HCT116 (cell line): ENCODE data around the gene SLC25A21. TPM values are rescaled to one million over a fixed set of nuclear protein-coding genes. Genes with fewer than 3 reads are reported as not detected.

Source experiments
- ATAC-seq: fragments of 200-7000 bp; cut with Tn5 transposase; 2 replicates; pipeline ENCODE4 v1.9.1; 2020; ENCODE audit warnings: mild to moderate bottlenecking, moderate library complexity
- BruUV-seq: library from RNA; stranded (reverse); fragments of 400-500 nt; replicated peaks from 2 replicates; lab custom pipeline; 2021; lab: Mats Ljungman, UMichigan
- CTCF ChIA-PET: fragments of 300-600 bp; sonication (Branson Sonifier 250); formaldehyde crosslinking; loops from one replicate; lab custom pipeline; 2021; ENCODE audit warnings: antibody characterized with exemption; lab: Charles Lee
- POLR2A ChIA-PET: fragments of 300-600, 350-600 bp; sonication (Branson Sonifier 250); formaldehyde crosslinking; loops from one replicate; lab custom pipeline; 2021; ENCODE audit warnings: antibody characterized with exemption; lab: Charles Lee
- RAD21 ChIA-PET, 2 experiments: fragments of 300-600 bp; sonication (Branson Sonifier 250); formaldehyde crosslinking; loops; one replicate each; lab custom pipeline; 2023; ENCODE audit warnings: low total read pairs in 2 of 2; ENCODE audit not compliant: uncharacterized antibody in 2 of 2, unreplicated experiment in 2 of 2, low non-redundant PET in 1 of 2; lab: Charles Lee
- DNase-seq: peaks from one replicate; pipeline ENCODE4 v3.0.0-alpha.2; 2010; ENCODE audit warnings: low read depth, low spot score
- H2AFZ ChIP-seq: fragments of 200-600 bp; shearing (Covaris generic), sonication (generic); 2 replicates; pipeline ENCODE4 v1.6.1; 2017; ENCODE audit warnings: low read depth, mixed run types, mixed read lengths, antibody characterized with exemption, low read length; ENCODE audit not compliant: poor library complexity, severe bottlenecking
- H3K27ac ChIP-seq: 2 replicates; pipeline ENCODE4 v1.5.1; 2012; ENCODE audit warnings: low read depth, low read length
- H3K27me3 ChIP-seq: fragments of 200-600 bp; sonication (generic); 2 replicates; pipeline ENCODE4 v1.6.1; 2016; ENCODE audit warnings: mixed run types, low read length, mixed read lengths; ENCODE audit not compliant: insufficient read depth
- H3K36me3 ChIP-seq, 2 experiments: fragments of 200-500 bp in 1 of 2; fragments of 200-600 bp in 1 of 2; sonication (Bioruptor generic) in 1 of 2; sonication (generic) in 1 of 2; 2 replicates each; pipeline versions ENCODE4 v1.5.1 to v1.6.1; 2014 to 2016; ENCODE audit warnings: low read length in 2 of 2, inconsistent platforms in 1 of 2, mixed read lengths in 1 of 2, mixed run types in 1 of 2; ENCODE audit not compliant: insufficient read depth in 2 of 2, control insufficient read depth in 1 of 2
- H3K4me1 ChIP-seq, 2 experiments: fragments of 200-600 bp in 1 of 2; sonication (generic) in 1 of 2; 2 replicates each; pipeline versions ENCODE4 v1.5.1 to v1.6.1; 2012 to 2017; ENCODE audit warnings: low read length in 2 of 2, inconsistent platforms in 1 of 2, mild to moderate bottlenecking in 1 of 2, mixed read lengths in 1 of 2, mixed run types in 1 of 2, moderate library complexity in 1 of 2; ENCODE audit not compliant: insufficient read depth in 2 of 2, control insufficient read depth in 1 of 2
- H3K4me2 ChIP-seq: fragments of 200-600 bp; sonication (generic); 2 replicates; pipeline ENCODE4 v1.6.1; 2017; ENCODE audit warnings: mixed run types, low read length, mixed read lengths
- H3K4me3 ChIP-seq, 2 experiments: fragments of 200-600 bp in 1 of 2; sonication (generic) in 1 of 2; replicated peaks in 1 of 2; 2 replicates each; pipeline ENCODE4 v1.5.1; 2011 to 2016; ENCODE audit warnings: low read length in 2 of 2, control low read depth in 1 of 2, low read depth in 1 of 2, mild to moderate bottlenecking in 1 of 2, mixed read lengths in 1 of 2, mixed run types in 1 of 2
- H3K79me2 ChIP-seq: fragments of 200-600 bp; sonication (generic); 2 replicates; pipeline ENCODE4 v1.6.1; 2017; ENCODE audit warnings: mild to moderate bottlenecking, mixed run types, low read length, moderate library complexity, mixed read lengths; ENCODE audit not compliant: insufficient read depth
- H3K9ac ChIP-seq: fragments of 200-600 bp; sonication (generic); 2 replicates; pipeline ENCODE4 v1.6.1; 2016; ENCODE audit warnings: low read length, mixed read lengths
- H3K9me2 ChIP-seq: fragments of 200-600 bp; sonication (generic), shearing (Covaris generic); 2 replicates; pipeline ENCODE4 v1.6.1; 2017; ENCODE audit warnings: mixed run types, mild to moderate bottlenecking, moderate library complexity; ENCODE audit not compliant: insufficient read depth
- H3K9me3 ChIP-seq, 2 experiments: fragments of 200-500 bp in 1 of 2; fragments of 200-600 bp in 1 of 2; sonication (Bioruptor generic) in 1 of 2; sonication (generic) in 1 of 2; 2 replicates each; pipeline ENCODE4 v1.6.1; 2014 to 2017; ENCODE audit warnings: low read length in 2 of 2, mixed read lengths in 2 of 2, inconsistent platforms in 1 of 2, low read depth in 1 of 2, mild to moderate bottlenecking in 1 of 2, mixed run types in 1 of 2, moderate library complexity in 1 of 2; ENCODE audit not compliant: control insufficient read depth in 1 of 2, insufficient read depth in 1 of 2
- H4K20me1 ChIP-seq: fragments of 200-600 bp; sonication (generic), shearing (Covaris generic); 2 replicates; pipeline ENCODE4 v1.6.1; 2017; ENCODE audit warnings: mixed run types, mild to moderate bottlenecking, moderate library complexity; ENCODE audit not compliant: insufficient read depth
- CBX3 ChIP-seq: IDR thresholded peaks from 2 replicates; pipeline ENCODE4 v1.6.1; 2012; ENCODE audit warnings: low read depth
- CEBPB ChIP-seq: IDR thresholded peaks from 2 replicates; pipeline ENCODE4 v1.6.1; 2012; ENCODE audit warnings: low read depth
- EGR1 ChIP-seq: IDR thresholded peaks from 2 replicates; pipeline ENCODE4 v1.6.1; 2012; ENCODE audit warnings: low read depth
- ELF1 ChIP-seq: IDR thresholded peaks from 2 replicates; pipeline ENCODE4 v1.6.1; 2012; ENCODE audit warnings: low read depth, borderline replicate concordance
- EZH2 ChIP-seq: fragments of 200-600 bp; sonication (generic); IDR thresholded peaks from 2 replicates; pipeline ENCODE4 v1.6.1; 2017; ENCODE audit warnings: antibody characterized with exemption, mixed run types
- EZH2phosphoT487 ChIP-seq: fragments of 200-600 bp; IDR thresholded peaks from 2 replicates; pipeline ENCODE4 v1.6.1; 2018; ENCODE audit warnings: antibody characterized with exemption, borderline replicate concordance
- FOSL1 ChIP-seq: IDR thresholded peaks from 2 replicates; pipeline ENCODE4 v1.6.1; 2012; ENCODE audit warnings: low read depth
- POLR2A ChIP-seq: IDR thresholded peaks from 2 replicates; pipeline ENCODE4 v1.7.0; 2011; ENCODE audit warnings: borderline replicate concordance; ENCODE audit not compliant: insufficient read depth, insufficient read length; ENCODE audit errors: extremely low read depth
- POLR2AphosphoS5 ChIP-seq: IDR thresholded peaks from 2 replicates; pipeline ENCODE4 v1.6.1; 2011; ENCODE audit warnings: mild to moderate bottlenecking, low read depth, low read length, moderate library complexity
- SIN3A ChIP-seq: IDR thresholded peaks from 2 replicates; pipeline ENCODE4 v1.6.1; 2012; ENCODE audit warnings: low read depth
- SP1 ChIP-seq: IDR thresholded peaks from 2 replicates; pipeline ENCODE4 v1.6.1; 2012; ENCODE audit warnings: low read depth
- SRF ChIP-seq: IDR thresholded peaks from 2 replicates; pipeline ENCODE4 v1.6.1; 2012; ENCODE audit warnings: low read depth
- TCF7L2 ChIP-seq: IDR thresholded peaks from 2 replicates; pipeline ENCODE4 v1.7.0; 2011; ENCODE audit warnings: borderline replicate concordance, inconsistent platforms; ENCODE audit not compliant: insufficient read depth, insufficient read length; ENCODE audit errors: extremely low read depth
- ZFX ChIP-seq: fragments of 450-650 bp; IDR thresholded peaks from 2 replicates; pipeline ENCODE4 v1.6.1; 2017
- intact Hi-C: fragments of 100-400 bp; cut with micrococcal nuclease; formaldehyde crosslinking; loops from 2 replicates; pipeline ENCODE4 v1.10.0; 2022
- total RNA-seq: library from RNA; stranded (reverse); gene quantifications from one replicate; pipeline ENCODE4 v1.2.1, GENCODE V29; 2021; ENCODE audit not compliant: unreplicated experiment
- TF ChIP-seq, protein P1 (sequence below): IDR thresholded peaks from 2 replicates; pipeline ENCODE4 v1.6.1; 2012
- TF ChIP-seq, protein P2 (sequence below), 3 experiments: fragments of 200-600 bp in 1 of 3; sonication (generic) in 1 of 3; IDR thresholded peaks in 2 of 3; conservative IDR thresholded peaks in 1 of 3; 2 replicates each; pipeline ENCODE4 v1.5.1; 2012 to 2017; ENCODE audit warnings: low read depth in 2 of 3, low read length in 2 of 3, antibody characterized with exemption in 1 of 3, borderline replicate concordance in 1 of 3, control low read depth in 1 of 3, mild to moderate bottlenecking in 1 of 3, mixed read lengths in 1 of 3, mixed run types in 1 of 3, moderate library complexity in 1 of 3; ENCODE audit not compliant: insufficient read depth in 1 of 3
- TF ChIP-seq, protein P3 (sequence below): IDR thresholded peaks from 2 replicates; pipeline ENCODE4 v1.6.1; 2012; ENCODE audit warnings: low read depth

The SLC25A21 gene
- total RNA-seq, 1 experiment from 2014 or later = 3.5 TPM

DNA sequence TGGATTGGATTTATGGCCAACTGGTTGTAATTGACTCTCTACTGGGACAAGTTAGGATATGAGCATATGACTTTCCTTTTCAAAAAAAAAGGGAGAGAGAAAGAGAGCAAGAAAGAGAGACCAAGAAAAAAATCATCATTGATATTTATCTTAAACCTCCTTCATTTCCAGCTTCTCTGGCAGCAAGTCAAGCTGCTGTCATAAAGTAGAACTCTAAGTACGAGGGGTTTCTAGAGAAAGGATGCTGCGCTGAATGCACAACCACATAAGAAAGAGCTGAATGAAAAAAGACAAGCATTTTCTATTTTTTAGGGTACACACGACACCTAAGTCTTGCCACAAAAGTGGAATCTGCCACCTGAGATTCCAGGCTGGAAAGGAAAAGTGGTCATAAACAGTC, 182.6 kb downstream of the SLC25A21 start:
- no peaks in the 10 kb centered on the region for H4K20me1 ChIP-seq
- no peak overlapping the region for H3K9ac ChIP-seq
- H3K4me1 ChIP-seq = no peaks in the 10 kb centered on the region
- H3K4me3 ChIP-seq = no peak overlapping the region
- DNase-seq = no peak
- TF ChIP-seq TCF7L2 = no peak
- TF ChIP-seq CEBPB = no peak
- TF ChIP-seq EGR1 = no peak
- TF ChIP-seq ELF1 = no peak
- TF ChIP-seq CBX3 = no peak
- TF ChIP-seq FOSL1 = no peak
- TF ChIP-seq SP1 = no peak
- TF ChIP-seq POLR2A = no peak
- TF ChIP-seq POLR2AphosphoS5 = no peak
- TF ChIP-seq ZFX = no peak
- TF ChIP-seq, protein P1, sequence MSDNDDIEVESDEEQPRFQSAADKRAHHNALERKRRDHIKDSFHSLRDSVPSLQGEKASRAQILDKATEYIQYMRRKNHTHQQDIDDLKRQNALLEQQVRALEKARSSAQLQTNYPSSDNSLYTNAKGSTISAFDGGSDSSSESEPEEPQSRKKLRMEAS = no peak
- TF ChIP-seq, all 23 proteins: peak for 0
- RAD21 ChIA-PET = no interaction called here
- no peaks in the 10 kb centered on the region for H3K9me3 ChIP-seq
- H3K79me2 ChIP-seq = no peaks in the 10 kb centered on the region
- CTCF ChIA-PET = no interaction called here
- H3K9me2 ChIP-seq = peaks cover 3% of the 10 kb centered on the region; the same call in 1 of the 2 replicates
- no peak overlapping the region for H3K27ac ChIP-seq
- H2AFZ ChIP-seq = no peak overlapping the region
- H3K4me2 ChIP-seq = no peak overlapping the region
- intact Hi-C loops = no loop called here
- no peak for ATAC-seq
- no TSS peak for BruUV-seq
- no peaks in the 10 kb centered on the region for H3K27me3 ChIP-seq
- POLR2A ChIA-PET = no interaction called here
- H3K36me3 ChIP-seq = no peaks in the 10 kb centered on the region

DNA sequence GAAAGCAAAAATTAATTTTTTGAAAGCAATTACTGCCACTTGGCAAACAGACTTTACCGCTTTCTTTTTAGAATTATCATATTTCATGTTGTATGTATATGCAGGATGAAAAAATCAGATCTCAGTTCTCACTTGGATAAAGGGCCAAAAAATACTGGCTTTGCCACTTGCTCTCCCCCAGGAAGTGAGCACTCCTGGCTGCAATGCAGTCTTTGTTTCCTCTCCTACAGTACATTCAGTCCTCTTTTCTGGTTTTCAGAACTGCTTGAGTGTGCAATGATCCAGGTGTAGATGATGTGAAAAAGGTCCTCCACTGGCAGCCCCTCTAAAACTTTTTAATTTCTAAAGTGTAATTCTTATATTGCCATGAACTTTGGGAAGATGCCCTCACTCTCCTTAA, 183.4 kb downstream of the SLC25A21 start:
- ChIA-PET POLR2A (no interaction called here), RAD21 (no interaction called here), CTCF (no interaction called here)
- no peak for TF ChIP-seq SIN3A
- TF ChIP-seq EZH2 = no peak
- no peak for TF ChIP-seq POLR2A
- TF ChIP-seq, protein P2, sequence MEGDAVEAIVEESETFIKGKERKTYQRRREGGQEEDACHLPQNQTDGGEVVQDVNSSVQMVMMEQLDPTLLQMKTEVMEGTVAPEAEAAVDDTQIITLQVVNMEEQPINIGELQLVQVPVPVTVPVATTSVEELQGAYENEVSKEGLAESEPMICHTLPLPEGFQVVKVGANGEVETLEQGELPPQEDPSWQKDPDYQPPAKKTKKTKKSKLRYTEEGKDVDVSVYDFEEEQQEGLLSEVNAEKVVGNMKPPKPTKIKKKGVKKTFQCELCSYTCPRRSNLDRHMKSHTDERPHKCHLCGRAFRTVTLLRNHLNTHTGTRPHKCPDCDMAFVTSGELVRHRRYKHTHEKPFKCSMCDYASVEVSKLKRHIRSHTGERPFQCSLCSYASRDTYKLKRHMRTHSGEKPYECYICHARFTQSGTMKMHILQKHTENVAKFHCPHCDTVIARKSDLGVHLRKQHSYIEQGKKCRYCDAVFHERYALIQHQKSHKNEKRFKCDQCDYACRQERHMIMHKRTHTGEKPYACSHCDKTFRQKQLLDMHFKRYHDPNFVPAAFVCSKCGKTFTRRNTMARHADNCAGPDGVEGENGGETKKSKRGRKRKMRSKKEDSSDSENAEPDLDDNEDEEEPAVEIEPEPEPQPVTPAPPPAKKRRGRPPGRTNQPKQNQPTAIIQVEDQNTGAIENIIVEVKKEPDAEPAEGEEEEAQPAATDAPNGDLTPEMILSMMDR (IDR thresholded peaks at IDR 0.05 in 2 of 3, conservative IDR thresholded peaks at IDR 0.05 in 1 of 3; ENCODE audit: borderline replicate concordance in 1 of 3, insufficient read depth in 1 of 3, low read depth in 2 of 3, low read length in 2 of 3) = no peak
- no peak for TF ChIP-seq FOSL1
- no peak for TF ChIP-seq ZFX
- no peak for TF ChIP-seq EZH2phosphoT487
- TF ChIP-seq, protein P3, sequence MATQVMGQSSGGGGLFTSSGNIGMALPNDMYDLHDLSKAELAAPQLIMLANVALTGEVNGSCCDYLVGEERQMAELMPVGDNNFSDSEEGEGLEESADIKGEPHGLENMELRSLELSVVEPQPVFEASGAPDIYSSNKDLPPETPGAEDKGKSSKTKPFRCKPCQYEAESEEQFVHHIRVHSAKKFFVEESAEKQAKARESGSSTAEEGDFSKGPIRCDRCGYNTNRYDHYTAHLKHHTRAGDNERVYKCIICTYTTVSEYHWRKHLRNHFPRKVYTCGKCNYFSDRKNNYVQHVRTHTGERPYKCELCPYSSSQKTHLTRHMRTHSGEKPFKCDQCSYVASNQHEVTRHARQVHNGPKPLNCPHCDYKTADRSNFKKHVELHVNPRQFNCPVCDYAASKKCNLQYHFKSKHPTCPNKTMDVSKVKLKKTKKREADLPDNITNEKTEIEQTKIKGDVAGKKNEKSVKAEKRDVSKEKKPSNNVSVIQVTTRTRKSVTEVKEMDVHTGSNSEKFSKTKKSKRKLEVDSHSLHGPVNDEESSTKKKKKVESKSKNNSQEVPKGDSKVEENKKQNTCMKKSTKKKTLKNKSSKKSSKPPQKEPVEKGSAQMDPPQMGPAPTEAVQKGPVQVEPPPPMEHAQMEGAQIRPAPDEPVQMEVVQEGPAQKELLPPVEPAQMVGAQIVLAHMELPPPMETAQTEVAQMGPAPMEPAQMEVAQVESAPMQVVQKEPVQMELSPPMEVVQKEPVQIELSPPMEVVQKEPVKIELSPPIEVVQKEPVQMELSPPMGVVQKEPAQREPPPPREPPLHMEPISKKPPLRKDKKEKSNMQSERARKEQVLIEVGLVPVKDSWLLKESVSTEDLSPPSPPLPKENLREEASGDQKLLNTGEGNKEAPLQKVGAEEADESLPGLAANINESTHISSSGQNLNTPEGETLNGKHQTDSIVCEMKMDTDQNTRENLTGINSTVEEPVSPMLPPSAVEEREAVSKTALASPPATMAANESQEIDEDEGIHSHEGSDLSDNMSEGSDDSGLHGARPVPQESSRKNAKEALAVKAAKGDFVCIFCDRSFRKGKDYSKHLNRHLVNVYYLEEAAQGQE = no peak
- no peak for TF ChIP-seq CEBPB
- no peak for TF ChIP-seq SRF
- no peak for TF ChIP-seq EGR1

More for the DNA sequence above, 183.4 kb downstream of the SLC25A21 start:
- intact Hi-C loops = no loop called here
- DNase-seq (no peak), ATAC-seq (no peak)
- no peaks in the 10 kb centered on the region for H3K9me3 ChIP-seq
- peaks cover 3% of the 10 kb centered on the region; the same call in 1 of the 2 replicates for H3K9me2 ChIP-seq
- BruUV-seq = no TSS peak
- no peak overlapping the region for H2AFZ ChIP-seq
- no peaks in the 10 kb centered on the region for H3K79me2 ChIP-seq
- no peak overlapping the region for H3K27ac ChIP-seq
- H3K4me1 ChIP-seq = no peaks in the 10 kb centered on the region
- H3K27me3 ChIP-seq = no peaks in the 10 kb centered on the region
- no peak overlapping the region for H3K4me2 ChIP-seq
- no peak overlapping the region for H3K9ac ChIP-seq
- no peak overlapping the region for H3K4me3 ChIP-seq
- H3K36me3 ChIP-seq = no peaks in the 10 kb centered on the region
- no peaks in the 10 kb centered on the region for H4K20me1 ChIP-seq
